Type B pancreatic cell (in vitro differentiated cells): Measurements from ENCODE around the gene CASP8. TPM values are rescaled to one million over a fixed set of nuclear protein-coding genes. Genes with fewer than 3 reads are reported as not detected.

Experiments used
- DNase-seq: peaks from one replicate; pipeline ENCODE4 v3.0.0; 2021; ENCODE audit warnings: mixed read lengths; ENCODE audit not compliant: unreplicated experiment; ENCODE audit errors: extremely low spot score
- H3K27ac Mint-ChIP-seq: 2 replicates; pipeline ENCODE4 v1.8.0; 2021; ENCODE audit warnings: mild to moderate bottlenecking, mixed read lengths
- H3K27me3 Mint-ChIP-seq: 2 replicates; pipeline ENCODE4 v1.8.0; 2021; ENCODE audit warnings: mixed read lengths
- H3K36me3 Mint-ChIP-seq: 2 replicates; pipeline ENCODE4 v1.8.0; 2021; ENCODE audit warnings: mixed read lengths
- H3K4me1 Mint-ChIP-seq: one replicate; pipeline ENCODE4 v1.8.0; 2021; ENCODE audit warnings: mixed read lengths; ENCODE audit not compliant: unreplicated experiment
- H3K4me3 Mint-ChIP-seq: 2 replicates; pipeline ENCODE4 v1.8.0; 2021; ENCODE audit warnings: mild to moderate bottlenecking, mixed read lengths
- H3K9me3 Mint-ChIP-seq: 2 replicates; pipeline ENCODE4 v1.8.0; 2021; ENCODE audit warnings: mixed read lengths
- total RNA-seq: library from RNA; stranded (reverse); gene quantifications from 2 replicates; pipeline ENCODE4 v1.2.1, GENCODE V29; 2021; ENCODE audit warnings: low replicate concordance
- TF ChIP-seq, protein P1 (sequence below): fragments of 200-600 bp; sonication (generic); conservative IDR thresholded peaks from 2 replicates; pipeline ENCODE4 v1.5.0; 2021; ENCODE audit warnings: antibody characterized with exemption, mild to moderate bottlenecking

Gene CASP8
- total RNA-seq, 1 donor from 2014 or later, result 6.0 TPM

DNA sequence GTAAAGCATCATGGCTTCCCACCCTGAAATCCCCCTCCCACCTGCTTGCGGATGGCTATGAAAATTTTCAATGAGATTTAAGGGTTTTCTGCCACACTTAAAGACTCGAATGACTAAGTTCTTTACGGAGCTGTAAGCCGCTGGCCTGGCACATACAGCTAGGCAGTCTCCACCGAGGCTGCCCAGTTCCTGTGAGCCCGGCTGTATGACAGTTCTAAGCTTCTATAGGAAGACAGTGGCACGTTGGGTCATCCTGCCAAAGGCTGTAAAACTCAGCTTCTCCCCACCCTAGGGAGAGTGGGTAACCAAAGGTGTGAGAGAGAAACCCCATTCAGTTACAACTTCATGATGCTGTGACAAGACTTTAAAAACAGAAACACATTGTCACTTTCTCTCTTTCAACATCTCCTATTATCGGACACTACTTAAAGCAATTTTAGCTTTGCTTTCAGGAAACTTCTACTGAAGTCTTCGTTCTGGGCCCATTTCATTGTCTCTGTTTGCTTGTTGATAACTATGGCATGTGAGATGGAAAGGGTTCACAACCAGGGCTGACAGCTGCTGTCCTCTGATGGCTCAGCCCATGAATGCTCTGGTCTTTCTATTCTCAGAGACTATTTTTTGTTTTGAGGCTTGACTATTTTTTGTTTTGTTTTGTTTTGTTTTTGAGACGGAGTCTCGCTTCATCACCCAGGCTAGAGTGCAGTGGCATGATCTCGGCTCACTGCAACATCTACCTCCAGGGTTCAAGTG, 7.1 kb downstream of the CASP8 start:
- H3K4me1 Mint-ChIP-seq, result peaks cover 8% of the 10 kb centered on the region
- no peaks in the 10 kb centered on the region for H3K27me3 Mint-ChIP-seq
- H3K9me3 Mint-ChIP-seq, result no peaks in the 10 kb centered on the region

DNA sequence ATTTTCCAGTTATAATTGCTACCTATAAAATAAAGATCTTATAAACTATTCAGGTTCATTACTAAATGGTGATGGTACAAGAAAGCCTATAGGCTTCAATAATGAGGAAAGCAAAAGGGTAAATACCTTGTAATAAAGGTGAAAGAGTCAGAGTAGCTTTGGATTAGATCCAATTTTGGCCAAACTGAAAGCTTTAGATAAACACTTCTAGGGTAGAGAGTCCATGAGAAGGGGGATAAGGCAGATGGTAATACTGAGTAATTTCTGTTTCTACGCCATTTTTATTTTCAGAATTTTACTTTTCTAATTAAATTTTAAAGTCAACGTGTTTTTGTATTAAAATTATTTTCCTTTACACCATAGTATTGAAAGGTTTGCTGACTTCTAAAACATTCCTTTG, 9.4 kb downstream of the CASP8 start:
- H3K36me3 Mint-ChIP-seq, result no peaks in the 10 kb centered on the region
- H3K9me3 Mint-ChIP-seq, result no peaks in the 10 kb centered on the region
- no peak overlapping the region for H3K4me3 Mint-ChIP-seq
- no peak for DNase-seq
- H3K4me1 Mint-ChIP-seq, result no peaks in the 10 kb centered on the region
- no peak overlapping the region for H3K27ac Mint-ChIP-seq
- H3K27me3 Mint-ChIP-seq, result no peaks in the 10 kb centered on the region
- TF ChIP-seq, protein P1, sequence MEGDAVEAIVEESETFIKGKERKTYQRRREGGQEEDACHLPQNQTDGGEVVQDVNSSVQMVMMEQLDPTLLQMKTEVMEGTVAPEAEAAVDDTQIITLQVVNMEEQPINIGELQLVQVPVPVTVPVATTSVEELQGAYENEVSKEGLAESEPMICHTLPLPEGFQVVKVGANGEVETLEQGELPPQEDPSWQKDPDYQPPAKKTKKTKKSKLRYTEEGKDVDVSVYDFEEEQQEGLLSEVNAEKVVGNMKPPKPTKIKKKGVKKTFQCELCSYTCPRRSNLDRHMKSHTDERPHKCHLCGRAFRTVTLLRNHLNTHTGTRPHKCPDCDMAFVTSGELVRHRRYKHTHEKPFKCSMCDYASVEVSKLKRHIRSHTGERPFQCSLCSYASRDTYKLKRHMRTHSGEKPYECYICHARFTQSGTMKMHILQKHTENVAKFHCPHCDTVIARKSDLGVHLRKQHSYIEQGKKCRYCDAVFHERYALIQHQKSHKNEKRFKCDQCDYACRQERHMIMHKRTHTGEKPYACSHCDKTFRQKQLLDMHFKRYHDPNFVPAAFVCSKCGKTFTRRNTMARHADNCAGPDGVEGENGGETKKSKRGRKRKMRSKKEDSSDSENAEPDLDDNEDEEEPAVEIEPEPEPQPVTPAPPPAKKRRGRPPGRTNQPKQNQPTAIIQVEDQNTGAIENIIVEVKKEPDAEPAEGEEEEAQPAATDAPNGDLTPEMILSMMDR, result no peak

More for the DNA sequence above, 7.1 kb downstream of the CASP8 start:
- no peaks in the 10 kb centered on the region for H3K36me3 Mint-ChIP-seq
- DNase-seq, result no peak
- no peak overlapping the region for H3K4me3 Mint-ChIP-seq
- TF ChIP-seq, protein P1, result no peak
- no peak overlapping the region for H3K27ac Mint-ChIP-seq

DNA sequence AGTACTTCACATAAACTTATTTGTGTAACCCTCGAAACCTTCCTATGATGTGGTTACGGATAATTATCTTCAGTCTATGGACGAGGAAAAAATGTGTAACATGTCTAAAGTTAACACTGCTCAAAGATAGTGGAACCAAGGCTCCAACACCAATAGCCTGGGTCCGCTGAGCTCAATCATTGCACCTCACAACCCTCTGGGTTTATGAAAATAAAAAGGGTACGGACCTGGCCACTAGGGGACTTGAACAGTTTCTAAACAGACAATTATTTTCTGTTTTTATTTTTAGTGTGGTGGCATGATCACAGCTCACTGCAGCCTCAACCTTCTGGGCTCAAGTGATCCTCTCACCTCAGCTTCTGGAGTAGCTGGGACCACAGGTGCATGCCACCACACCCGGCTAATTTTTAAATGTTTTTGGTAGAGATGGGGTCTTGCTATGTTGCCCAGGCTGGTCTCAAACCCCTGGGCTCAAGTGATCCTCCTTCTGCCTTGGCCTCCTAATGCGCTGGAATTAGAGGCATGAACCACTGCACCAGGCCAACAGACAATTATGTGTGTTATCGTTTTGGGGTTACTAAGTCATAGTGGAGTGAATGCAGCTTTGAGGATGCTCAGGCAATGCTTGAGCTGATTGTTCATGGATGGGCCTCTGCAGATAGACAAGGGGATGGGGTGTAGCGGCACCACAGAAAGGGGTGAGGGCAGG, 10.1 kb downstream of the CASP8 start:
- TF ChIP-seq, protein P1, result no peak
- Mint-ChIP-seq H3K9me3 (no peaks in the 10 kb centered on the region), H3K27ac (no peak overlapping the region), H3K4me1 (no peaks in the 10 kb centered on the region), H3K4me3 (no peak overlapping the region), H3K27me3 (no peaks in the 10 kb centered on the region), H3K36me3 (no peaks in the 10 kb centered on the region)
- DNase-seq, result no peak

DNA sequence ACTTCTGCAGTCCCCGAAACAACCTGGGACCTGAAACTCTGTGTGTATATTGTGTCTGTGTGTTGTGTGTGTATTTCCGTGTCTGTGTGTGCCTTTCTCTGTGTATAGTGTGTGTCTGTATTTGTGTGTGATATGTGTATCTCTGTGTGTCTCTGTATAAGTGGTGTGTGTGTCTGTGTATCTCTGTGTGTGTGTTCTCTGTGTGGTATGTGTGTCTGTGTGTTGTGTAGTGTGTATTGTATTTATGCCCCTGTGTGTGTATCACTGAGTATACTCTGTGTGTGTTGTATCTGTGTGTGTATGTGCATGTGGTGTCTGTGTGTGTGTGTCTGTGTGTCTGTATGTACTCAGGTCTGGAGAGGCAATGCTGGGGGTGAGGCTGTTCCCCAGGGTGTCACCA, 11.6 kb downstream of the CASP8 start:
- Mint-ChIP-seq H3K27ac (no peak overlapping the region), H3K4me3 (no peak overlapping the region), H3K4me1 (no peaks in the 10 kb centered on the region), H3K27me3 (no peaks in the 10 kb centered on the region), H3K9me3 (no peaks in the 10 kb centered on the region), H3K36me3 (no peaks in the 10 kb centered on the region)
- TF ChIP-seq, protein P1, result no peak
- DNase-seq, result no peak

DNA sequence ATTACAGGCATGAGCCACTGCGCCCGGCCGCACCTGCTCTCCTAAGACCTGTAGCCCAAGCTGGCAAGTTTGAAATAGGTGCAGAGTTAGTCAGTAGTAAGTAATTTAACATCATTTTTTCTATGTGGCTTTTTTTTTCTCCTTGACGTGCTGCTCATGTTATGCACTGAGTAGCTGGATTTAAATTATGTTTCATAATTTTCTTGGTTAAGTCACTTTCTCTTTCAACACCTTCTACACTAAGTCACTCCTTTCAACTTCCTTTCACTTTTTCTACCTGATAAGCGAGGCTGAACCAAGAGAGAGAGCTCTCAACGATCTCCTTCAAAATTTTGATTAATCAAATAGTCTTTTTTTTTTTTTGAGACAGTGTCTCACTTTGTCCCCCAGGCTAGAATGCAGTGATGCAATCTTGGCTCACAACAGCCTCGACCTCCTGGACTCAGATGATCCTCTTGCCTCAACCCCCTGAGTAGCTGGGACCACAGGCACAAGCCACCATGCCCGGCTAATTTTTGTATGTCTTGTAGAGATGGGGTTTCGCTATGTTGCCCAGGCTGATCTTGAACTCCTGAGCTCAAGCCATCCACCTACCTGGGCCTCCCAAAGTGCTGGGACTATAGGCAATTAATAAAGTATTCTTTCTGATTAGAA, 13.1 kb downstream of the CASP8 start:
- no peak overlapping the region for H3K4me3 Mint-ChIP-seq
- no peaks in the 10 kb centered on the region for H3K27me3 Mint-ChIP-seq
- no peaks in the 10 kb centered on the region for H3K9me3 Mint-ChIP-seq
- TF ChIP-seq, protein P1, result no peak
- no peaks in the 10 kb centered on the region for H3K36me3 Mint-ChIP-seq
- H3K27ac Mint-ChIP-seq, result no peak overlapping the region
- no peaks in the 10 kb centered on the region for H3K4me1 Mint-ChIP-seq
- DNase-seq, result no peak
